ENCODE results near the gene CEP126. TPM values are rescaled to one million over a fixed set of nuclear protein-coding genes. Genes with fewer than 3 reads are reported as not detected.

CEP126 gene
- total and polyA plus RNA-seq, 2 of the 13 experiments (the other 11 are each of a cell fraction or from before 2014, with no cell fraction given) = 1.4 to 1.7 TPM

- TF ChIP-seq ZFAT (CRISPR knock-in tag; conservative IDR thresholded peaks at IDR 0.05) (no peak), MBNL3 (CRISPR knock-in tag; conservative IDR thresholded peaks at IDR 0.05) (no peak), CC2D1A (CRISPR knock-in tag; IDR thresholded peaks at IDR 0.05) (no peak), REST (IDR thresholded peaks at IDR 0.05; ENCODE audit: borderline replicate concordance in 1 of 2, low read depth in 1 of 2, low read length in 2 of 2) (no peak; a peak in 1 of 4 replicates), TEF (CRISPR knock-in tag; IDR thresholded peaks at IDR 0.05) (no peak), ATF4 (CRISPR knock-in tag; IDR thresholded peaks at IDR 0.05) (no peak), MZF1 (CRISPR knock-in tag; IDR thresholded peaks at IDR 0.05; ENCODE audit: borderline replicate concordance) (no peak), ETV6 (CRISPR knock-in tag; conservative IDR thresholded peaks at IDR 0.05) (no peak), KDM6A (CRISPR knock-in tag; IDR thresholded peaks at IDR 0.05; ENCODE audit: low read depth) (no peak), HNRNPLL (IDR thresholded peaks at IDR 0.05; ENCODE audit: low read depth, low read length, poor library complexity, severe bottlenecking) (peak; percentile 63), RXRA (CRISPR knock-in tag; IDR thresholded peaks at IDR 0.05) (peak; percentile 67; the same call in 1 of the 2 replicates), ZNF646 (CRISPR knock-in tag; IDR thresholded peaks at IDR 0.05) (no peak), U2AF1 (optimal IDR thresholded peaks at IDR 0.05; ENCODE audit: low read depth, low read length) (no peak), ZBTB42 (CRISPR knock-in tag; IDR thresholded peaks at IDR 0.05) (peak; percentile 30; the same call in 1 of the 2 replicates)
Measured at GRCh38 chr11:101914738-101915426, at the start of gene CEP126 (continued).

Measured in HepG2 (cell line).